Right lobe of liver (tissue), 4 donors: ENCODE results near the gene PLXND1.

Source experiments
- POLR2A ChIP-seq: fragments of 450-650 bp; IDR thresholded peaks from one replicate; pipeline ENCODE4 v1.6.1; 2017; ENCODE audit warnings: antibody characterized with exemption, mild to moderate bottlenecking
- TF ChIP-seq, protein P1 (sequence below), 4 donors: fragments of 200-600 bp in 3 of 4; fragments of 450-650 bp in 1 of 4; IDR thresholded peaks; one replicate each; pipeline versions ENCODE4 v1.5.1 to v1.8.0; 2016 to 2022; ENCODE audit warnings: antibody characterized with exemption in 4 of 4, mild to moderate bottlenecking in 2 of 4
- donor health status: DM: no; HTN: no; CAD: no.
- donor health status: DM: no; HTN: no; CAD: no.
- donor health status: DM: no; HTN: yes; CAD: no.

DNA sequence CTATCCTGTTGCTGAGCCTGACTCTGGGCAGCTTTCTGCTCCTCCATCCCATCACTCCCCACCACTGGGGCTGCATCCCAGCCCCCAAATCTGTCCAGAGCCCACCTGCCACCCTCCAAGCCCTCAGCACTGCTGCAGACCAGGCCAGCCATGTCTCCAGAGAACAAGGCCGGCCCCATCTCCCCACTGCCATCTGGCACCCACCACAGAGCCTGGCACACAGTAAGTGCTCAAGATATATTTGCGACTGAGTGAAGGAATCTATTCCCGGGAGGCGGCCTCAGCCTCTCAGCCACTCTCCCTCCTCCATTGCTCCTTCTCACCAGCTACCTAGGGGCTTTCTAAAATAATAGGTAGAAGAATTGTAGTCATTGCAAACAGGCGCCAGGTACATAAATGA is 4.8 kb downstream of the PLXND1 start:
- TF ChIP-seq, protein P1, sequence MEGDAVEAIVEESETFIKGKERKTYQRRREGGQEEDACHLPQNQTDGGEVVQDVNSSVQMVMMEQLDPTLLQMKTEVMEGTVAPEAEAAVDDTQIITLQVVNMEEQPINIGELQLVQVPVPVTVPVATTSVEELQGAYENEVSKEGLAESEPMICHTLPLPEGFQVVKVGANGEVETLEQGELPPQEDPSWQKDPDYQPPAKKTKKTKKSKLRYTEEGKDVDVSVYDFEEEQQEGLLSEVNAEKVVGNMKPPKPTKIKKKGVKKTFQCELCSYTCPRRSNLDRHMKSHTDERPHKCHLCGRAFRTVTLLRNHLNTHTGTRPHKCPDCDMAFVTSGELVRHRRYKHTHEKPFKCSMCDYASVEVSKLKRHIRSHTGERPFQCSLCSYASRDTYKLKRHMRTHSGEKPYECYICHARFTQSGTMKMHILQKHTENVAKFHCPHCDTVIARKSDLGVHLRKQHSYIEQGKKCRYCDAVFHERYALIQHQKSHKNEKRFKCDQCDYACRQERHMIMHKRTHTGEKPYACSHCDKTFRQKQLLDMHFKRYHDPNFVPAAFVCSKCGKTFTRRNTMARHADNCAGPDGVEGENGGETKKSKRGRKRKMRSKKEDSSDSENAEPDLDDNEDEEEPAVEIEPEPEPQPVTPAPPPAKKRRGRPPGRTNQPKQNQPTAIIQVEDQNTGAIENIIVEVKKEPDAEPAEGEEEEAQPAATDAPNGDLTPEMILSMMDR (IDR thresholded peaks at IDR 0.05) = no peak
- no peak for TF ChIP-seq POLR2A
